GM12892 (cell line): ENCODE measurements around the gene AGBL5.

Experiments used
- POLR2A ChIP-seq: IDR thresholded peaks from 2 replicates; pipeline ENCODE4 v1.6.1; 2011; ENCODE audit warnings: low read depth, low read length, control low read depth
- POLR2AphosphoS5 ChIP-seq: IDR thresholded peaks from 2 replicates; pipeline ENCODE4 v1.6.1; 2011; ENCODE audit warnings: low read depth, low read length, control low read depth
- TAF1 ChIP-seq: IDR thresholded peaks from 2 replicates; pipeline ENCODE4 v1.6.1; 2011; ENCODE audit warnings: low read depth, mild to moderate bottlenecking, control low read depth, low read length, borderline replicate concordance

DNA sequence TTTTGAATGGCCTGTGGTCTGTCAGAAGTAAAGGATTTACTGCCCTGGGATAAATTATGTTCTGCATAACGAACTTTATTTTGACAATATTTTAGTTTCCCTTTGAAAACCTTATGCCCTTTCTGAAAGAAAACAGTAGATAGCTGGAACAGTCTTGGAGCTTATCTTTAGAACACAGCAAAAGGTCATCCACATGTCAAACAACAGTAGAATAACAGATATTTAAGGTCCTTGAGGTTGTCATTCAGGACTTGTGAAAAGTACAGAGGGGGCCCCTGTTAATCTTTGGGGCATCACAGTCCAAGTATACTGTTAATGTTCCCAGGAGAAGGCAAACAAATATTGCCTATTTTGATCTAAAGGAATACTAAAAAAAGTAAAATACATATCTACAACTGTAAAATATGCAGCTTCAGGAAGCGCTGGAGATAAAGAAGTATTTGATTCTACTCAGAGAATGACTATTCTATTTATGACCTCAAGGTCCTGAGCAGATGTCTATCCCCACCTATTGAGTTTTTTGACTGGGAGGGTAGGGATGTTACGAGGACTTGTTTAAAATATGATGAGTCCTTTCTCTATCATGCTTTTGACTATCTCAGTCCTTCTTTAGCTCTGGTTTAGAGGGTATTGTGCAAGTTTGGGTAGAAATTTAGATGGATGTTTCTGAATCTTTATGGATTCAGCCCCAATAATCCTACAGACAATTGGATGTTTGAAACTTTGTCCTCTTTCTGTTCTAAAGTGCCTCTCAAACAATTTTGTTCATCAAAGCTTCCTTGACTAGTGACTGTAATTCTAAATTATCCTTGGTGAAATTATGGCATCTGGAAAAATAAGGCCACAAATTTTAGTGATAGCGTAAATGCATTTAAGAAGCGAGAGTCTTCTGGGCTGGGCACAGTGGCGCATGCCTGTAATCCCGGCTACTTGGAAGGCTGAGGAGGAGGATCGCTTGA lies 43.8 kb upstream of the AGBL5 start:
- TF ChIP-seq POLR2AphosphoS5 = no peak
- no peak for TF ChIP-seq POLR2A
- no peak for TF ChIP-seq TAF1
